SHP77 treated with DMSO at 0.1 percent for 48 hours (cell line): ENCODE results near the gene MBD3.
A peak's percentile ranks its signal among the peaks of the same experiment; 100 is the strongest.
"Not testable (repeated sequence)": the region's sequence is repeated elsewhere in the genome, so short reads cannot be mapped to it uniquely, and the experiment has no call there.

ENCODE experiments used
- DNase-seq: peaks from one replicate; lab custom pipeline; 2025; lab: John Stamatoyannopoulos, UW

The MBD3 gene, protein sequence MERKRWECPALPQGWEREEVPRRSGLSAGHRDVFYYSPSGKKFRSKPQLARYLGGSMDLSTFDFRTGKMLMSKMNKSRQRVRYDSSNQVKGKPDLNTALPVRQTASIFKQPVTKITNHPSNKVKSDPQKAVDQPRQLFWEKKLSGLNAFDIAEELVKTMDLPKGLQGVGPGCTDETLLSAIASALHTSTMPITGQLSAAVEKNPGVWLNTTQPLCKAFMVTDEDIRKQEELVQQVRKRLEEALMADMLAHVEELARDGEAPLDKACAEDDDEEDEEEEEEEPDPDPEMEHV

DNA sequence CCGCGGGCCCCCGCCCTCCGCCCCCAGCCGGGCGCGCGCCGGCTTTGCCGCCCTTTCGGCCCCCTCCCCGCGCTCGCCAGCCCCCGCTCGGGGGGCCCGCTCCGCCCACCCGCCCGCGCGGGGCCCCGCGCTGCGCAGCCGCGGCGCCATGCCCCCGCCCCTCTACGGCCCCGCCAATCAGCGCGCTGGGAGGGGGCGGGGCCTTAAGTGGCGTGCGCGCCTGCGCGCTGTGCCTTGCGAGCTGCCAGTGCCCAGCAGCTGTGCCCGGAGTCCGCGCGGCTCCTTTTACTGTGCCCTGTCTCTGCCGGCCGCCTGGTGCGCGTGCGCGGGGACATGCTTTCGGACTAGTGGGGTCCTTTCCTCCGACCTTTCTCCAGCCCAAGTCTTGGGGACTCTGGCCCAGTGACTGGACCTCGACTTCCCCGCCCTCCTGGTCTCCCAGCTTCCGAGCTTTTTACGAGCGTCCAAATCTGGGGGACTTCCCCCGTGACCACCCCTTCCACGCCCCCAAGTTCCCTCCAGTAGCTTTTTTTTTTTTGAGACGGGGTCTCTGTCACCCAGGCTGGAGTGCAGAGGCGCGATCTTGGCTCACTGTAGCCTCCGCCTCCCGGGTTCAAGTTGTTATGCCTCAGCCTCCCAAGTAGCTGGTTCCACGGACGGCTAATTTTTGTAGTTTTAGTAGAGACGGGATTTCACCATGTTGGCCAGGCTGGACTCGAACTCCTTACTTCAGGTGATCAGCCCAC is at the start of gene MBD3:
TSS of gene MBD3 (minus strand) at position 111 of the 746 bp plus-strand sequence. CDS start 234 bp downstream, outside the sequence.
- DNase-seq = peak; percentile 79

DNA sequence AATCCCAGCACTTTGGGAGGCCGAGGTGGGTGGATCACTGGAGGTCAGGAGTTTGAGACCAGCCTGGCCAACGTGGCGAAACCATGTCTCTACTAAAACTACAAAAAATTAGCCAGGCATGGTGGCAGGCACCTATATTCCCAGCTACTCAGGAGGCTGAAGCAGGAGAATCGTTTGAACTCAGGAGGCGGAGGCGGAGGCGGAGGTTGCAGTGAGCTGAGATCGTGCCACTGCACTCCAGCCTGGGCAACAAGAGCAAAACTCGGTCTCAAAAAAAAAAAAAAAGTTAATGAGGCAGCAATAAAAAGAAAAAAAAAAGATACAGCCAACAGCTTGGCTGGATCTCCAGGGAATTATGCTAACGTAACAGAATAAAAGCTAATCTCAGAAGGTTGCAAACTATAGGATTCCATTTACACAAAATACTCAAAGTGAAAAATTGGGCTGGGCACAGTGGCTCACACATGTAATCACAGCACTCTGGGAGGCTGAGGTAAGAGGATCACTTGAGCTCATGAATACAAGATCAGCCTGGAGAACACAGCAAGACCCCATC is 48.3 kb upstream of the MBD3 start:
- not testable (repeated sequence) for DNase-seq

DNA sequence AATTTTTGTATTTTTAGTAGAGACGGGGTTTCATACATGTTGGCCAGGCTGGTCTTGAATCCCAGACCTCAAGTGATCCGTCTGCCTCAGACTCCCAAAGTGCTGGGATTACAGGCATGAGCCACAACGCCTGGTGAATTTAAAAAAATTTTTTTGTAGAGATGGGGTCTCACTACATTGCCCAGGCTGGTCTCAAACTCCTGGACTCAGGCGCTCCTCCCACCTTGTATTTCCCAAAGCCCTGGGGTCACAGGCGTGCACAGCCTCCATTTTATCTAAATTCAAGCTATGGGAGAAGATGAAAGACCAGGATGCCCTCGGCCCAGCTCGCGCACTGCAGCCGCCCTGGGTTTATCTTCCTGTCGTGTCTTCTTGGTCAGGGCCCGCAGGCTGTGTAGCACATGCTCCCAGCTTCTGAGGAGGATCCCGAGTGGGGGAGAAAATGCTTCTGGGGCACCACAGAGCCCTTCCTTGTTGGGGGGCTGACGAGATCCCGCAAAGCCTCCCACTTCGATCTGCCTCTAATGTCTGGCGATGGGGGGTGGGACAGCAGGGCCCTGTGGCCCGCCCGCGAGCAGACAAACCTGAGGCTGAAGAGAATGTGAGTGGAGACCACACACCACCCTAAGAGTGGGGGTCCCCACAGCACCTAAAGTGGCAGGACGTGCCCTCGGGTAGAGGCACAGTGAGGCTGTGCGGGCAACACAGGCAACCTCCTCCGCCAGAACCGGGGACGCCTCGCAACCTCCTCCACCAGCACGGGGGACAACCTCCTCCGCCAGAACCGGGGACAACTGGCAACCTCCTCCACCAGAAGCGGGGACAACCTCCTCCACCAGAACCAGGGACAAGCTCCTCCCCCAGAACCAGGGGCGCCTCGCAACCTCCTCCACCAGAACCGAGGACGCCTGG is 43.9 kb upstream of the MBD3 start:
- no peak for DNase-seq

DNA sequence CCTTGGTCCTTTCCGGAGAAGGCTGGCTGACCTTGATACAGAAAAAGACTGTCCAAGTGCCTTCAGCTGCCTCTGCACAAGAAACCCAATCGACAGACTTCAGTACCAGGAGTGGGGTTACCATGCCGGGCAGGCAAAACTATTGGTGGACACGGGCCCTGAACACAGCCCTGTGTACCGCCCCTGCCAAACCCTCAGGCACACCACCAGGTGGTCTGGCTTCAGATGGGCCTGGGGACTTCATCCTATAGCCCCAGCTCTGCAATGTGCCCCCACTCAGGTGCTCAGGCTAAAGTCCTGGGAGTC is 42.2 kb upstream of the MBD3 start:
- DNase-seq = no peak

DNA sequence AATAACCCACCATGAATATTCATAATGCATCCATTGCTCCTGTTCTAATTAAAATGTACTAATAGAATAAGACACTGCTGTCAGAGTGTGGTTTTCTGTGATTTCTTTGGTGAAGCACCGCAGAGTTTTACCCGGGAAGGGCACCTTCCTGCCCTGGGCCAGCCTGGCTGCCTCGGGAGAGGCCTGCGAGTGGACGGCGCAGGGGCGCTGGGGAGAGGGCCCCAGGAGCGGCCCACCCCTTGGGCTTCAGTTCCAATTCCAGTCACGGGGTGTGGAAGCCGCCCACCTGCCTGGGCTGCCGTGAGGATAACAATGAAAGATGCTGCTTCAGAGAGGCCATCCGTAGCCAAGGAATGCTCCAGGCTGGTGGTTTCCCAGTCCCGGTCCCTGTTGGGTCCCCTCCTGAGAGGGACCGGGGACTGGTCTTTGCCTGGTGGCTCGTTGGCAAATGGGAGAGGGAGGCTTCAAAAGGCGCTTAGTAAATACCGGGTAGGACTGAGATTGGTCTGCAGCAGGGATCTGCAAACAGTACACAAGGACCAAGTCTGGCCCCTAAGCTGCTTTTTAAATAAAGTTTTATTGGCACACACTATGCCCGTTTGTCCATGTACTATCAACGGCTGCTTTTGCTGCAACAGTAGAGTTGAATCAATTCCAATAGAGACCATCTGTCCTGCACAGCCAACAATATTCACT is 41.7 kb upstream of the MBD3 start:
- DNase-seq = no peak

DNA sequence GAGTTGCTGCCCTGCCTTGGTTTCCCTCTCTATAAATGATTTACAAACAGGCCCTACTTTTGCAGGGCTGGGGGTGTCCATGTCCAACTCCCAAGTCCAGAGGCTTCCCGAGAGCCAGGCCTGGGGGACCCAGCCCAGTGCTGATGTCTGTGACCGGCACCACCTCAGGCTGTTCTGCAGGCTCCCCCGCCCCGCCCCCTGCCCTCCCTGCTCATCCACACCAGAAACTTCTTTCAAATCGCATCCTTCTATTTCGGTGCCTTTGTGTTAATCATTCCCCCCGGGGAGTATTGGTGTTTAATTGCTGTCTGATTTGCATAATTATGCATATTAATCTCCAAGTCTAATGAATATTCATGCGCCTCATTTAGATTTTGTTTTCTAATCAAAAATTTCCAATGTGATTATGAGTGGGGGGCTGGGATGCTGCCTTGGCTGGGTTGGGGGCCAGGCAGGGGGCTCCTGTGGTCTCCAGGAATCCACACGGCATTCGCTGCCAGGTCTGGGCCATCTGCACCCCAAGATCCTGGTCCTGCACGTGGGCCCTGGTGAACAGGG is 40.7 kb upstream of the MBD3 start:
- DNase-seq = no peak

DNA sequence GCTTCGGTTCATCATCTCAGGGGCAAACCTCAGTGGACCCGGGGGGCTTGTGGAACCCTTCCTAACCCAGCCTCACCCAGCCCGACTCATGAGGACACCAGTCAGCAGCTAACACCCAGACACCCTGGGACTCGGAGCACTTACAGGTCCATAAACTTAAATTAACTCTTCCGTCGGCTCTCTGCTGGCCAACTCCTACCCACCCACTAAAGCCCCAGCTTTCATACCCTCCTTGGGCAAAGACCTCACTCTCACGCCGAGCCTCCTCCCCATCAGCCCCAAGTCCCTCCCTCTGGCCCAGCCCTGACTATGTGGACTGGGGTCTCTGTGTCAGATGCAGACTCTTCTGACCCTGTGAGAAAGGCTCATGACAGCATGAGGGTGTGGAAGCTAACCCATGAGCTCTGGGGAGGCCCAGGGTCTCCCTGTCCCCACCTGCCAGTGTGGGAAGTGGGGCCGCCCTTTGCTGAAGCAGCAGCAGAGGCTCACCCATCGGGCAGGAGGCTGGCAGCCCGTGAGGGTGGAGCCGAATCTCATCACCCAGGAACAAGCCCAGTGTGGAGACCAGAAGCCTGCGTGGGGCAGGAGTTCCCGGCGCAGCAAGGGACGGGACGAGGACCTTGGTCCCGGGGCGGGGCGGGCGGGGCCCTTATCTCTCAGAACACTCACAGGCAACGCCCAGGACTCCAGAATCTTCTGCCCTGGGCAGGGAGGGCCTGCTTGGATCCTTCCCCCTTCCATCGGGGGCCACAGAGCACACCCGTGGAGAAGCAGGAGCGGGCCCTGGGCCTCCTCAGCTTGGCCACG is 40.0 kb upstream of the MBD3 start:
- no peak for DNase-seq

DNA sequence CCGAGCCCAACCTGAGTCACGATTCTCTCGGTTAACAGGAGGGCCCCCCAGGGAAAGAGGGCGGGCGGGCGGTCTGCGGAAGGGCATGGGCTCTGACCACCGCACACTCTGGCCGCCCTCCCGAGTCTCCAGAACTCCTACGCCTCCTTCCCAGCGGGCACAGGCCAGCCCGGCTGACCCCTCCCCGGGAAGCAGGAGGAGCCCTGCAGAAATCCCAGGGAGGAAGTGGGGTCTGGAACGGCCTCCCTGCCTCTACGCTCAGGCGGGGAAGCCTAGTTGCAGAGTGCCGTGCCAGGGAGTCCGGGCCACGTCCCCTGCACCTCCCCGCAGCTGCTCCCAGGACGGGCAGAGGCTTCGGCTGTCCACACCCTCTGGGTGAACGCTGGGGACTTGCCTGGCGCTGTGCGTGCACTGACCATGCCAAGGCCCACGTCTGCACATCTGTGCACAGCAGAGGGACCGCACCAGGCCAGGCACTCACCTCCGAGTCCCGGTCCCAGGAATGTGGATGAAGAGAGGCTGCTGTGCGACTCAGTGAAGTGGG is 39.0 kb upstream of the MBD3 start:
- DNase-seq = no peak

DNA sequence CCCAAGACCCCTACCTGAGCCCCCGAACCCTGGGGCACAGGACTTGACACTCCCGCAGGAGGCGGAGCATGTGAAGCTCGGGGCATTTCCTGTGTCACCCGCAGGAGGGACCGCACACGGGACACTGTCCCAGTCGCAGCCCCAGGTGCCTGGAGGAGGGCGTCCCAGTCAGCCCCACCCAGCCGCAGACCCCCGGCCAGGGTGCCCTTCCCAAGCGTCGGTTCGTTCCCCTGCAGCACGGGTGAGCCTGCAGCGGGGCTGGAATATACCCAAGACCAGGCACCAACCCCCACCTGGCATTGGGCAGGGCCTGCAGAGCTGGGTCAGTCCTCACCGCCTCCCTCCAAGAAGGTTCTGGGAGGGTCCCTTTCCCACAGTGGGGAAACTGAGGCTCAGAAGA is 38.1 kb upstream of the MBD3 start:
- DNase-seq = no peak

DNA sequence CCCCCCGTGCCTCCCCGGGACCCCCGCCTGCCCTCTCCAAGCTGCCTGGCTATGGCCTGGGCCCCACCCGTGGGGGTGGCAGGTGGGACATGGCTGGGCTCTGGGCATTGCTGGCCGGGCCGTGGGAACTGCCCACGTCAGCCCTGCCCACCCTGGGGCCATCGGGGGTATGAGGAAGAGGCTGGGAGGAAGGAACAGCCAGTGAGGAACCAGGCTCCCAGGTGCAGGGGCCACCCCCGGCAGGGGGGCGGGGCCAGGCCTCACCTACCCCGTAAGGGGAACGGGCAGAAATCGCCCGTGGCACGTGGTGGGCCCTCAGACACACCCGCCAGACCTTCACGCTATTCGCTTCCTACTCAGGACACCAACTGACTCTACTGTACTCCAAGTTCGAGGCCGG is 37.3 kb upstream of the MBD3 start:
- DNase-seq = no peak

DNA sequence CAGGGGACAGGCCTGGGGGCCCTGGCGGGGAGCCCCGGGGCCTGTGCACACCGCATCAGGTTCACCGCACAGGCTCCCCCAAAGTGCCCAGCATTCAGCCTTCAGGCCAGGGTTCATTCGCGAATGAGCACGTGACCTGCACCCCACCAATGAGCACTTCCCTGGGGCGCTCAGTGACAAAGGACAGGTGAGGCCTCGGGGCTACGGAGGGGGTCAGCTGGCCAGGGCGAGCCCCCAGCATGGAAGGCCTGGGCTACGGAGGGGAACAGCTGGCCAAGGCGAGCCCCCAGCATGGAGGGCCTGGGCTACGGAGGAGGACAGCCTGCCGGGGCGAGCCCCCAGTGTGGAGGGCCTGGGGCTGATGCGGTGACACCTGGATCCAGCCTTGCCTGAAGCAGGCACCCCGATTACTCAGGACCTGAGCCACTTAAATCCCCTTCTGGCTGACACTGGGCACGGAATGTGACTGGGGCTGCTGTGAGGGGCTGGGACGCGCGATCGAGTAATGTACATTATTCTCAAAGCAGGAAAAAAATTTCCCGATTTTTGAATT is 36.7 kb upstream of the MBD3 start:
- no peak for DNase-seq

DNA sequence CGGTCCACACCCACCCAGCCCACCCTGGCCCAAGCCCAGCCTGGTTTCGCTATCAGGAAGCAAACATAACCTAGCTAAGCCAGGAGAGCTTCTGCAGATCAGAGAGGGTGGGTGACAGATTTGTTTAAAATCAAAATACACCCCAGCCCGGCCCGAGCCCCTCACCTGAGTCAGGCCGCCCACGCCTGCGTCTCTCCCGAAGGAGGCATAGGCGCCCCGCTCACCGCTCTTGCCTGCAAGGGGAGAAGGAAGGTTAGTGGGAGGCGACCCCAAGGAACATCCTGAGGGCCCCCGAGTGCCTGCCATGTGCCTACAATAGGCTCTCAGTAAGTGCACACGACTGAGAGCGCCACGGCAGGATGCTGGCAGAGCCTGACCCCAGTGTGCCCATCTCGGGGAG is 34.5 kb upstream of the MBD3 start:
- DNase-seq = no peak

DNA sequence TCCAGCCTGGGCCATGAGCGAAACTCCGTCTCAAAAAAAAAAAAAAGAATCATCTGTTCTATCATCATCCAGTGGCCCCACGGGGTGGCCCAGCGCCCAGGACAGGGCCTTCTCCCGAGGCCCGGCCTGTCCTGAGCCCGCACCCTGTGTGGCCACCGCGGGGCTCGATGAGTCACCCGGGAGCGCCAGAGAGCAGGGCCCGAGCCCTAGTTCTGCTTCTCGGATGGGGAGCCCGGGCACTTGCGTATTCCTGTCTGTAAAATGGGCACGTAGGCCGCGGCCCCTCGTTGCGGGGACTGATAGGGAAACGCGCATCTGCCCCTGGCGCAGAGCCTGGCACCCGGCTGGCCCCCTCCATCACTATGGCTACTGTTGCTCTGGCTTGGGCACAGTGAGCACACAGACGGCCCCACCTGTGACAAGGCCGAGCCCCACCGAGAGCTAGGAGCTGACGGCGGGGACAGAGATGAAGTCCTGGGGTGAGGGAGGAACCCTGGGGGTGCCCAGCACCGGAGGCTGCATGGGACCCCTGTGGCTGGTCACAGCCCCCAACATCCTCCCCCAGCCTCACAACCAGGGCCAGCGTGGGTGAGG is 33.8 kb upstream of the MBD3 start:
- DNase-seq = no peak

DNA sequence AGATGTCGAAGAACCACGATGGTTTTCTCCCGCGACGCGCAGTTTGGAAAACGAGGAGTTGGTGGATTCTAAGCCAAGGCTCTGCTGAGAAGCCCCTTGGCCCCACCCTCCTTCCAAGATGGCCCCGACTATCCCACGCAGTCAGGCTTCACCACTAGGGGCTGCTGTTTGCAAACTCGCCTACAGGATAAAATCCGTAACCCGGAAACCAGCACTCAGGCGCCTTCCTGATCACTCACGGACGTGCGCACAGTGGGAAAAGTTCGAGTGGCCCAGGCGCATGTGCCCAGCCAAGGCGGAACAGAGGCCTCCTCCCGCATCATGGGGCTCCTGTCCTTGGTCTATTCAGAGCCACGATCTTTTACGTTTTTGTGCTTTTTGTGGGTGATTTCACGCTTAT is 31.8 kb upstream of the MBD3 start:
- no peak for DNase-seq

DNA sequence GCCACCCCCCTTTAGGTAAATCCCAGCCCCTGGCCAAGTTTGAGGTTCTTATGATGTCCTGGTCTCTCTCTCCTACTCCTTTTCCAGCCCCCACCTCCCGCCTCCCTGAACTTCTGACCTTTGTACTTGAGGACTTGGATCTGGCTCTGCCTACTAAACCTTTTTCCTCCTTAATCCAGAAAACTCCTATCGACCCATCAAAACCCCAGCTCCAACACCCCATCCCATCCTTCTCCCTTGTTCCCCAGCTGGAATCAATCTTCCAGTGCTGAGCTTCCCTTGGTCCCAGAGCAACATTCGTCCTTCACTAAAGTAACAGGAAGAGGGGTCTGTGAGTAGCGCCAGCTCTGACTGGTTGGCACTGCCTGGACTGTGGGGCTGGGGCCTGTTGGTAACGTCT is 29.9 kb upstream of the MBD3 start:
- no peak for DNase-seq

DNA sequence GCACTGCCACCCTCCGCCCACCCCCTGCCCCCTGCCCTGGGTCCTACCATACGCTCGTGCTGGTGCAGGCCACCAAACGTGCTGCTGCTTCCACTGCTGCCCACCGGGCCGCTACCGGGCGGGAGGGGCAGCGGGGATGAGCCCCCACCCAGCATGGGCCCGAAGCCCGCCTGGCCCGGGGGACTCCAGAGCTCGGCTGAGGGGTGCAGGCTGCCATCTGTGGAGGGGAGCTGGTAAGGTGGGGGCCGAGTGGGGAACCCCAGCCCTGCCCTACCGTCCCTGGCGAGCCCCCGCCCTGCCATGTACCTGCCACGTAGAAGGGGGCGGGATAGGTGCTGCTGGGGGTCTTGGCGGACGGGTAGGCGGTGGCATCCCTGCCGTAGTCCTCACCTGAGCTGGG is 29.3 kb upstream of the MBD3 start:
- DNase-seq = no peak

DNA sequence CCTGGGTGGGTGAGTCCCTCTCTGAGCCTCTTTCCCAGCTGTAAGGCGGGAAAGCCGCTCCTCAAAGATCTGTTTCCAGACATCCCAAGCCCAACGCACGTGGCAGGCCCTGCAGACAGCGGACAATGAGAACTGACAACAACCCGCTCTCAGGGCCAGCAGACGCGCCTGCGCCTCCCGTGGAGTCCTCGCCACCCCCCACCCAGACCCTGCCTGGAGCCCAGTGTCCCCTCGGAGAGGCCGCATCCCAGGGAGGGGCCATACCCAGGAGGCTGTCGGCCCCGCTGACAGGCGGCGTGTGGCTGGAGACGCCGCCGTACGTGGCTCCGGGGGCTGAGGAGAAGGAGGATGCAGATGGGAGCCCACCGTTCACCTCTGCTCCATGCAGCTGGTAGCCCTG is 28.9 kb upstream of the MBD3 start:
- DNase-seq = no peak

DNA sequence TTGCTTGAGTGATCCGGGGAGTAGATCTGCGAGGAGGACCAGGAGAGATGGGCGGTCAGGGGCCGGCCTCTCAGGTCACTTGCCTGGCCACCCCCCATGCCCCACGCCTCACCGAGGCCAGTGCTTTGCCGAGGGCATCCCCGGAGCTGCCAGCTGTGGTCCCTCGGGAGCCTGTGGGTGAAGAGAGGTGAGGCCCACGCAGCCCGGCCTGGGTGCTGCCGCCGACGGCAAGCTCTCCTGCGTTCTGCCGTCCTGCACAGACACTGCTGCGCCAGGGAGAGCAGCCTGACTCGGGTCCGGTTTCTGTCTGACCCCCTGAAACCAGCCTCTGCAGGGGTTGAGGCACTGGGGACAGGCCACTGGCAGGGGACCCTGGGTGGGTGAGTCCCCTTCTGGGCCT is 28.4 kb upstream of the MBD3 start:
- DNase-seq = no peak

DNA sequence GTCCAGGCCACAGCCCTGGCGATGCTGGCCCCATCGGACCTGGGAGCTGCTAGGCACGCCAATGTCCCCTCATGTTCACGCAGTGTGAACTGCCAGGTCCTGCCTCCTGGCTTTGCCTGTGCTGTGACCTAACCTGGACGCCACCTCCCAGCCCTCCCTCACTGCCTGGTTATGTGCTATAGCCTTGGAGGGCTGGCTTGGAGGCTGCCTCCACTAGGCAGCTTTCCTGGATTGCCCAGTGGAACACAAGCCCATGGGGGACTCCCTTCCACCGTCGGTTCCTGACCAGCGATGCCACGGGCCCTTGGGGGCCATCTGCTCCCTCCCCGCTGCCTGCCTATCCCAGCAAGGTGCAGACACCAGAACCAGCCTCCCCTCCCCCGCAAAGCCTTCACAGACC is 27.8 kb upstream of the MBD3 start:
- DNase-seq = no peak

DNA sequence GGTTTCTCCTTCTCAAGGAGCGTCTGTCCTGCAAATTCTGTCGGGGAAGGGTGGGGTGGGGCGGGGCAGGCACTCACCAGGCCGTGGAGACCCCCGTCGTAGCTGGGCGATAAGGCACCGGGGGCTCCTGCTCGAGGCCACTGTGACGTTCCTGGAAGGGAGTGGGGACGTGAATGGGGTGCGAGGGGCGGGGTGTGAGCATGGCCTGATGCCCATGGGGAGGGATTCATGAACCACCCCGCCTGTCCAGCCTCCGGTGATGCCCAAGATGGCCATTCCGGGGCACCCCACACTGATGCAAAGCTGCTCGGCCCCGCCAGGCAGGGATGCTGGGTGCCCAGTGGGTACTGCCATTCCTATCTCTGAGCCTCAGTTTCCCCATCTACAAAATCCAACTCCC is 27.0 kb upstream of the MBD3 start:
- DNase-seq = no peak
